ENCODE measurements around the gene RBPJL. TPM values are rescaled to one million over a fixed set of nuclear protein-coding genes. Genes with fewer than 3 reads are reported as not detected.

Gene RBPJL
- total RNA-seq, 2 experiments from 2014 or later: not detected

GRCh38 chr20:45340236-45340847 lies 33.7 kb downstream of the RBPJL start:
- no peak for DNase-seq (ENCODE audit: low spot score)
- peak overlapping the region; percentile 27 for H3K4me2 ChIP-seq (ENCODE audit: low read length)
- H3K27ac ChIP-seq (ENCODE audit: low read depth, low read length, poor library complexity, severe bottlenecking): no peak overlapping the region
- no peak for TF ChIP-seq CTCF (conservative IDR thresholded peaks at IDR 0.05; ENCODE audit: low read length)
- no peak for TF ChIP-seq EZH2phosphoT487 (IDR thresholded peaks at IDR 0.05; ENCODE audit: borderline replicate concordance, low read depth, low read length)
- no peaks in the 10 kb centered on the region for H3K79me2 ChIP-seq (ENCODE audit: insufficient read depth, low read depth, low read length)
- no peak overlapping the region for H2AFZ ChIP-seq (ENCODE audit: low read length)
- intact Hi-C loops (cut with micrococcal nuclease; ENCODE audit: unreplicated experiment): no loop called here
- H3K9me2 ChIP-seq (ENCODE audit: insufficient read depth, low read length): no peaks in the 10 kb centered on the region
- H3K4me1 ChIP-seq (ENCODE audit: insufficient read depth, low read length, poor library complexity, severe bottlenecking): peaks cover 34% of the 10 kb centered on the region
- H3K4me3 ChIP-seq (ENCODE audit: low read depth, low read length, poor library complexity, severe bottlenecking): no peak overlapping the region
- H4K20me1 ChIP-seq (ENCODE audit: insufficient read depth, low read length): no peaks in the 10 kb centered on the region
- no peaks in the 10 kb centered on the region for H3K9me3 ChIP-seq (ENCODE audit: low read length)
- no TSS peak for BruUV-seq (replicated peaks)
- no peaks in the 10 kb centered on the region for H3K36me3 ChIP-seq (ENCODE audit: insufficient read depth, low read length)
- POLR2A ChIA-PET: interaction anchor here (0.6 kb wide), 1 partner anchor 107 kb away, joined by 3 read pairs; no protein-coding TSS in a partner anchor
- CTCF ChIA-PET (ENCODE audit: unreplicated experiment): no interaction called here

- CTCF ChIA-PET (ENCODE audit: unreplicated experiment): no interaction called here
- no peaks in the 10 kb centered on the region for H3K79me2 ChIP-seq (ENCODE audit: insufficient read depth, low read depth, low read length)
- BruUV-seq (replicated peaks): no TSS peak
- H2AFZ ChIP-seq (ENCODE audit: low read length): no peak overlapping the region
- H3K4me1 ChIP-seq (ENCODE audit: insufficient read depth, low read length, poor library complexity, severe bottlenecking): peaks cover 37% of the 10 kb centered on the region
- intact Hi-C loops (cut with micrococcal nuclease; ENCODE audit: unreplicated experiment): no loop called here
- no peaks in the 10 kb centered on the region for H3K36me3 ChIP-seq (ENCODE audit: insufficient read depth, low read length)
- H3K9me2 ChIP-seq (ENCODE audit: insufficient read depth, low read length): no peaks in the 10 kb centered on the region
- TF ChIP-seq CTCF (conservative IDR thresholded peaks at IDR 0.05; ENCODE audit: low read length): no peak
- TF ChIP-seq EZH2phosphoT487 (IDR thresholded peaks at IDR 0.05; ENCODE audit: borderline replicate concordance, low read depth, low read length): no peak
- no peak overlapping the region for H3K27ac ChIP-seq (ENCODE audit: low read depth, low read length, poor library complexity, severe bottlenecking)
- POLR2A ChIA-PET: no interaction called here
- no peak for DNase-seq (ENCODE audit: low spot score)
- no peaks in the 10 kb centered on the region for H3K9me3 ChIP-seq (ENCODE audit: low read length)
- no peaks in the 10 kb centered on the region for H4K20me1 ChIP-seq (ENCODE audit: insufficient read depth, low read length)
- no peak overlapping the region for H3K4me3 ChIP-seq (ENCODE audit: low read depth, low read length, poor library complexity, severe bottlenecking)
- no peak overlapping the region; the same call in 1 of the 2 replicates for H3K4me2 ChIP-seq (ENCODE audit: low read length)
Measured at GRCh38 chr20:45340951-45341350, 34.3 kb downstream of the RBPJL start.

GRCh38 chr20:45341579-45341938 lies 34.9 kb downstream of the RBPJL start:
- Histone ChIP-seq H3K4me3 (ENCODE audit: low read depth, low read length, poor library complexity, severe bottlenecking) (no peak overlapping the region), H3K9me3 (ENCODE audit: low read length) (no peaks in the 10 kb centered on the region), H2AFZ (ENCODE audit: low read length) (no peak overlapping the region), H3K79me2 (ENCODE audit: insufficient read depth, low read depth, low read length) (no peaks in the 10 kb centered on the region), H4K20me1 (ENCODE audit: insufficient read depth, low read length) (no peaks in the 10 kb centered on the region), H3K4me1 (ENCODE audit: insufficient read depth, low read length, poor library complexity, severe bottlenecking) (peaks cover 37% of the 10 kb centered on the region), H3K9me2 (ENCODE audit: insufficient read depth, low read length) (no peaks in the 10 kb centered on the region), H3K27ac (ENCODE audit: low read depth, low read length, poor library complexity, severe bottlenecking) (no peak overlapping the region), H3K36me3 (ENCODE audit: insufficient read depth, low read length) (no peaks in the 10 kb centered on the region), H3K4me2 (ENCODE audit: low read length) (no peak overlapping the region; the same call in 1 of the 2 replicates)
- no peak for DNase-seq (ENCODE audit: low spot score)
- BruUV-seq (replicated peaks): no TSS peak
- intact Hi-C loops (cut with micrococcal nuclease; ENCODE audit: unreplicated experiment): no loop called here
- POLR2A ChIA-PET: no interaction called here
- TF ChIP-seq EZH2phosphoT487 (IDR thresholded peaks at IDR 0.05; ENCODE audit: borderline replicate concordance, low read depth, low read length): no peak
- TF ChIP-seq CTCF (conservative IDR thresholded peaks at IDR 0.05; ENCODE audit: low read length): no peak
- CTCF ChIA-PET (ENCODE audit: unreplicated experiment): no interaction called here

Data from OCI-LY7 (cell line).